HepG2 (cell line): ENCODE data around the gene SPATA13. TPM values are rescaled to one million over a fixed set of nuclear protein-coding genes. Genes with fewer than 3 reads are reported as not detected.
A peak's percentile ranks its signal among the peaks of the same experiment; 100 is the strongest.

ENCODE experiments used
- AKAP8 ChIP-seq: sonication (generic); formaldehyde crosslinking; IDR thresholded peaks from 2 replicates; pipeline ENCODE4 v1.5.1; 2020; ENCODE audit warnings: mild to moderate bottlenecking, missing genetic modification reagents
- BCLAF1 ChIP-seq: fragments of 450-650 bp; IDR thresholded peaks from 2 replicates; pipeline ENCODE4 v1.6.1; 2017; ENCODE audit warnings: mild to moderate bottlenecking
- CEBPB ChIP-seq: IDR thresholded peaks from 2 replicates; pipeline ENCODE4 v1.6.1; 2011; ENCODE audit warnings: low read depth, low read length, improper control_type of control experiment, borderline replicate concordance
- CEBPZ ChIP-seq: IDR thresholded peaks from 2 replicates; pipeline ENCODE4 v1.6.1; 2012; ENCODE audit warnings: low read length, improper control_type of control experiment
- CSRNP1 ChIP-seq: sonication (generic); formaldehyde crosslinking; IDR thresholded peaks from 2 replicates; pipeline ENCODE4 v1.8.1; 2023; ENCODE audit warnings: mild to moderate bottlenecking, missing genetic modification reagents
- GATA4 ChIP-seq: sonication (generic); IDR thresholded peaks from 2 replicates; pipeline ENCODE4 v1.6.1; 2016; ENCODE audit warnings: antibody characterized with exemption, low read depth, borderline replicate concordance
- HOXA3 ChIP-seq: sonication (generic); formaldehyde crosslinking; IDR thresholded peaks from 2 replicates; pipeline ENCODE4 v1.5.0; 2020; ENCODE audit warnings: missing genetic modification reagents
- MED1 ChIP-seq: sonication (generic); formaldehyde crosslinking; IDR thresholded peaks from 2 replicates; pipeline ENCODE4 v1.4.0; 2020; ENCODE audit warnings: missing genetic modification reagents
- NFE2L2 ChIP-seq: fragments of 150-350 bp; IDR thresholded peaks from 2 replicates; pipeline ENCODE4 v1.6.1; 2014; ENCODE audit warnings: low read length
- SIX4 ChIP-seq: sonication (generic); formaldehyde crosslinking; IDR thresholded peaks from 2 replicates; pipeline ENCODE4 v1.4.0; 2020; ENCODE audit warnings: missing genetic modification reagents
- SNAI1 ChIP-seq: sonication (generic); formaldehyde crosslinking; IDR thresholded peaks from 2 replicates; pipeline ENCODE4 v1.5.0; 2020; ENCODE audit warnings: mild to moderate bottlenecking, missing genetic modification reagents, borderline replicate concordance
- TAF1 ChIP-seq: sonication (generic); formaldehyde crosslinking; IDR thresholded peaks from 2 replicates; pipeline ENCODE4 v1.4.0; 2020; ENCODE audit warnings: missing genetic modification reagents
- TFE3 ChIP-seq: IDR thresholded peaks from 2 replicates; pipeline ENCODE4 v1.6.1; 2016
- THAP8 ChIP-seq: sonication (generic); formaldehyde crosslinking; IDR thresholded peaks from 2 replicates; pipeline ENCODE4 v1.5.1; 2020; ENCODE audit warnings: missing genetic modification reagents, mild to moderate bottlenecking, borderline replicate concordance
- U2AF1 ChIP-seq: fragments of 200-400 bp; formaldehyde crosslinking; optimal IDR thresholded peaks from 2 replicates; pipeline ENCODE3; 2017; ENCODE audit warnings: mild to moderate bottlenecking, low read depth, low read length
- YY1 ChIP-seq: IDR thresholded peaks from 2 replicates; pipeline ENCODE4 v1.6.1; 2011; ENCODE audit warnings: low read length, low read depth, moderate library complexity, mild to moderate bottlenecking; ENCODE audit not compliant: insufficient read depth, insufficient replicate concordance
- ZNF317 ChIP-seq: sonication (generic); formaldehyde crosslinking; IDR thresholded peaks from 2 replicates; pipeline ENCODE4 v1.5.0; 2020; ENCODE audit warnings: mild to moderate bottlenecking, missing genetic modification reagents
- ZNF510 ChIP-seq: sonication (generic); formaldehyde crosslinking; IDR thresholded peaks from 2 replicates; pipeline ENCODE4 v1.4.0; 2020; ENCODE audit warnings: low read depth, mild to moderate bottlenecking, missing genetic modification reagents
- ZNF75D ChIP-seq: sonication (generic); formaldehyde crosslinking; IDR thresholded peaks from 2 replicates; pipeline ENCODE4 v1.8.1; 2023; ENCODE audit warnings: missing genetic modification reagents, mild to moderate bottlenecking, borderline replicate concordance
- ZNF776 ChIP-seq: sonication (generic); formaldehyde crosslinking; IDR thresholded peaks from 2 replicates; pipeline ENCODE4 v1.4.0; 2020; ENCODE audit warnings: mild to moderate bottlenecking, missing genetic modification reagents
- polyA plus RNA-seq, 8 experiments: library from polyadenylated mRNA; depleted of rRNA in 3 of 8; stranded (reverse) in 7 of 8; unstranded in 1 of 8; fragments of >200 nt; fragmentation: Illumina TruSeq in 4 of 8; extraction: Trizol in 4 of 8; gene quantifications; 2 replicates each; pipeline versions ENCODE4 v1.2.1 to v1.2.3, GENCODE V29; 2011 to 2016; ENCODE audit warnings: low read depth in 4 of 8, missing spikeins in 1 of 8, mixed read lengths in 1 of 8; ENCODE audit not compliant: insufficient read depth in 1 of 8
- total RNA-seq, 5 experiments: library from RNA; depleted of rRNA; stranded (reverse); fragments of >200 nt; fragmentation: Illumina TruSeq; extraction: Trizol; gene quantifications; 2 replicates each; pipeline ENCODE4 v1.2.3, GENCODE V29; 2016; ENCODE audit warnings: low read depth in 1 of 5

Gene SPATA13
- total and polyA plus RNA-seq, 2 of the 13 experiments (the other 11 are each of a cell fraction or from before 2014, with no cell fraction given) = 11.3 to 14.2 TPM

- TF ChIP-seq YY1 = no peak
- TF ChIP-seq ZNF510 (CRISPR knock-in tag) = no peak
- peak; percentile 84 for TF ChIP-seq MED1 (CRISPR knock-in tag)
- TF ChIP-seq BCLAF1 = no peak
- TF ChIP-seq CEBPB = no peak
- TF ChIP-seq SIX4 = no peak
- no peak for TF ChIP-seq ZNF317 (CRISPR knock-in tag)
- no peak for TF ChIP-seq THAP8
- TF ChIP-seq CSRNP1 (CRISPR knock-in tag) = peak; percentile 77
- no peak for TF ChIP-seq CEBPZ
- TF ChIP-seq NFE2L2 = no peak
- no peak for TF ChIP-seq GATA4
- TF ChIP-seq TFE3 = no peak; the same call in 1 of the 2 replicates
- no peak for TF ChIP-seq SNAI1
- TF ChIP-seq TAF1 (CRISPR knock-in tag) = no peak
- TF ChIP-seq U2AF1 = no peak
- peak; percentile 58; the same call in 1 of the 2 replicates for TF ChIP-seq HOXA3 (CRISPR knock-in tag)
- no peak for TF ChIP-seq ZNF75D (CRISPR knock-in tag)
- TF ChIP-seq ZNF776 (CRISPR knock-in tag) = no peak
- no peak for TF ChIP-seq AKAP8
Observed at GRCh38 chr13:24217601-24218281, 57.2 kb downstream of the SPATA13 start (continued).
